ENCODE data around the gene KCTD1.

KCTD1 gene

DNA sequence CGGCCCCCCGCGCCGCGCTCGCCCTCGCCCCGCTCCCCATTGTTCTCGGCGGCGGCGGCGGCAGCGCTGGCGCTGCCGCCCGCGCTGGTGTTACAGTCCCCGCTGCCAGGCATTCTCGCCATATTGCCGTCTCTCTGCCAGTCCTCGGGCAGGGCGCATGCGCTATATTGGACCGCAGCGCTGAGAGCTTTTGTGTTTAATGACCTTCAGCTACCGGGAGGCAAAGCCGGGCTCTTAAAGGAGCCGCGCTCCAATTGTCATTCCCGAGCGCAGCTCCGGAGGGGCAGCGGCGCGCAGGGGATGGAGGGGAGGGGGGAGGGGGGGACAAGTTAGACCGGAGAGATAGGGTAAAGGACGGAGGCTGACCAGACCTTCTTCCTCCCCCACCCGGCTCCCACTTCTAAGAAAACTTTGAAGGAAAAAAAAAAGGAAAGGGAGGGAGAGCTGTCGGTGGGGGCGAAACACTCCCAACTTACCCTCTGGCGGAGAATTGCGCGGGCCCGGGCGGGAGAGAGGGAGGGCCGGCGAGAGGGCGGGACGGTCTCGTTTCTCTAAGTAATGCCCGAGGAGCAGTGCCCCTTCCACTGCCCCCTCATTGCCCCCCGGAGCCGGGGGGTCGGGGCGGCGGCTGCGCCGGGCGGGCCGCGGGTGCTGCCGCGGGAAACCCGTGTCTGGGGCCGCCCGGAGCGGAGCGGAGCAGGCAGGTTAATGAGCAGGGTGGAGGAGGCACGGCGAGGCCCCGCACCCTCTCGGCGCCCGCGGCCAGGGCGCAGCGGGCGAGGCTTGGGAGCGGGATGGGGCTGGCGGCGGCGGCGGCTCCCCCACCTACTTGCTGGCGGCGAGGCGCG is at the start of gene KCTD1:
KCTD1 (minus strand) TSS at position 139 of the 848 bp plus-strand sequence; CDS start at position 122, 17 bp downstream.
- in situ Hi-C loops (cut with MboI; ENCODE audit: low sequenced_read_pairs): no loop called here

- in situ Hi-C loops (cut with MboI; ENCODE audit: low sequenced_read_pairs): loop anchor here (25.0 kb wide), 1 partner anchor 106 kb away; no protein-coding TSS in a partner anchor
These were observed 45.3 kb upstream of the KCTD1 start for GRCh38 chr18:26593365-26594320.

GRCh38 chr18:26584745-26585144 is 36.4 kb upstream of the KCTD1 start:
- in situ Hi-C loops (cut with MboI; ENCODE audit: low sequenced_read_pairs): loop anchor here (25.0 kb wide), 1 partner anchor 97 kb away; no protein-coding TSS in a partner anchor

DNA sequence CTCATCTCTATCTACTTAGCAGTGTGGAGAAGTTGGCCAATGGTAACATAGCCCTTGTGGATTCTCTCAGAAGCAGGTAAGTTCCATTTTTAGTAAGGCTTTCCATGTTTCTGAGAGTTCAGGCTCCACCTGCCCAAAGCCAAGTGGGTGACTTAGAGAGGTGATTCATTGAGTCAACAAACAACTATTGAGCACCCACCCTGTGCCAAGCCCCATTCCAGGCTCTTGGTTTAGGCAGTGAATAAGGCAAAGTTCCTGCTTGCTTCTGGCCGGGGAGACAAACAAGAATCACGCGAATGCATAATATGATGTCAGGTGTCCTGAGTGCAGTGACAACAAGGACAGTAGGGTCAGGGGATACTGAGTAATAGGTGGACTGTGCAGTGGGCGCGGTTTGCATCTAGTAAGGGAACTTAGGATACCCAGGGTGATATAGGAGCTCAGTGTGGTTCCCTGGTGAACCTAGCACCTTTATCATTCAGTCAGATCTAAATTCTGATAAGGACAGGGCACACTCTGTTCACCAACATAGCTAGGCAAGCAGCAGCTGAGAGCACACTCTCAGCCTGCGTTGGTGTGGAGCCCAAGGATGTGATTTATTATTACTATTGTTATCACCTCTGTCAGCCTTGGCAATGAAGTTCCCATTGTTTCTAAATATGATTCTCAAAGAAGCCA is 31.7 kb upstream of the KCTD1 start:
- in situ Hi-C loops (cut with MboI; ENCODE audit: low sequenced_read_pairs): loop anchor here (25.0 kb wide), 1 partner anchor 93 kb away; no protein-coding TSS in a partner anchor

- in situ Hi-C loops (cut with MboI; ENCODE audit: low sequenced_read_pairs): loop anchor here (25.0 kb wide), 1 partner anchor 89 kb away; no protein-coding TSS in a partner anchor
These were observed 27.5 kb upstream of the KCTD1 start for GRCh38 chr18:26575865-26576217.

DNA sequence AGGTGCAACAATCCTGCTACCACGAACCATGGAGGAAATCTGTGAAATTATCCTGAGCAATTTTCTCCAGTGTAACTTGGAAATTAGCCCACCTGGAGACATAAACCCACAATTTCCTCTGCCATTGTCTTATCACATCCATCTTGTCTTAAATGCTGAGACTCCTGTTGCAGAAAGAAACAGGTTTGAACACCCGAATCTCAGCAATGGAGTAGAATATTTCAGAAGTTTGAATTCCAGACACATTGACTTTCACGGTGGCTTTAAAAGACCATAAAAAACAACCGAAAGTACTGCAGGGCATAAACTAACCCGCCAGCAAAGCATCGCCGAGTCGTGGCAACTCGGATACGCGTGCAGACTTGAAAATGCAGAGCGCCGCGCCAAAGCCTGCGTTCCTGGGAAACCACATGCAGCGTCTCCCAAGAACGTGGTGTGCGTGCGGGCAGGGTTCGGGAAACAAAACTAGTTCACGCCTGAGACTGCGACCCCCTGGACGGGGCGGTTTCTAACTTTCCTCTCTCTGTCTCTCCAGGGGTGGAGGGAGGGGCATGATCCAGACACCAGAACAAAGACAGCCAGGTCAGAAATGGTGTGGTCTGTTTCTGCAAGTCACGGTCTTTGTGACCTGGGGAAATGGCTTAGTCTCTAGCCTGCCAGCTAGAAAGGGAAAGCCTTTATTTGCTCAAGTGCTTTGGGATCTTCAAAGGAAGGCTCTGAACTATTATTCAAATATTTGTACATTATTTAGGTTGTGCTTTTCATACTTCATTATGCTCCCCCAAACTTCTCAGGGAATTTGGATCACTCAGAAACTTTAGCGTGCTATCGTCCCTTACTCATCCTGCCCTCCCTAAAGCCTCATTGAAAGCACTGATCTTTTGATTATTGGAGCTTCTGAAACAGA is 26.9 kb upstream of the KCTD1 start:
- in situ Hi-C loops (cut with MboI; ENCODE audit: low sequenced_read_pairs): loop anchor here (25.0 kb wide), 1 partner anchor 88 kb away; no protein-coding TSS in a partner anchor

- in situ Hi-C loops (cut with MboI; ENCODE audit: low sequenced_read_pairs): no loop called here
These were observed 20.7 kb upstream of the KCTD1 start for GRCh38 chr18:26568926-26569665.

GRCh38 chr18:26568513-26568912 is 20.2 kb upstream of the KCTD1 start:
- in situ Hi-C loops (cut with MboI; ENCODE audit: low sequenced_read_pairs): no loop called here

DNA sequence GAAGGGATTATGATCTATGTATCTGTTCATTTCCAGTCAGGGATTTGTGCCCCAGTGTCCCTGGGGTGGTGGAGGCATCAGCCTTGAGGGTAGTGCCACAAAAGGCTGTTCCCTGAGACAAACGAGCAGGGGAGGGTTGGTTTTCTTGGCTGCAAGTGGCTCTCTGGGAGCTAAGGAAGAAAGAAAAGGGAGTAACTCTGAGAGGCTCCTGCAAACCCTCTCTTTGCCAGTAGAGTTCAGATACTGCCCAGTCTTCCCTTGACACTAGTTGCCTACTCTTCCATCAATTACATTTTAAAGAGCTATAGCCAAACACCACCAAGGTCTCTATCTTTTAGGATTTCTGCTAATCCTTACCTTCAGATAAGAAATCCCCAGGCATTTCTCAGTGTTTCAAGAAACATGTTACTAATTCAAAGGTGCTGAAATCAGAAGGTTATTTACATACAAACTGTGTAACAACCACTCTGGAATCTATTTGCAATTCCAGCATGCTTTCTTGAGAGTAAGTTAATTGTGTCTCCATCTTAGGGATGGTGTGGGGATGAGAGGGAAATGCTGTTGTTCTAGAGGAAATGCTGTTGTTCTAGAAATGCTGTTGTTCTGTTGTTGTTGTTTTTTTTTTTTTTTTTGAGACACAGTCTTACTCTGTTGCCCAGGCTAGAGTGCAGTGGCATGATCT is 18.7 kb upstream of the KCTD1 start:
- in situ Hi-C loops (cut with MboI; ENCODE audit: low sequenced_read_pairs): no loop called here

DNA sequence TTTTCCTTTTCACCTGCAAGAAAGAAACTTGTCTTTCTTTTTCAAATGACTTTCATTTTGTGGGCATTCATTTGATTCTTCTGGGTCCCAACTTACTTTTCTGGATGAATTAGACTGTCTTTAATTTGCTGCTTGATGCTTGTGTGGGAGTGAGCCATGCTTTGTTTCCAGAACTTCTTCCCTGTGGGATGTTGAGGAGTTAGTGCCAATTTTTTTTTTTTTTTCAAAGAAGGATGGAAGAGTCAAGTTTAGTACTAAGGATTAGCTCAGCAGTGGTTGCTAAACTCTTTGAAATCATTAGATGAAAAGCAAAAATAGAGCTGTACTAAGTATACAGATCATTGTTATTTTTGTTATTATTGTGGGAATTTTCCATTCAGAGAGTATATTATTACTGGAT is 17.2 kb upstream of the KCTD1 start:
- in situ Hi-C loops (cut with MboI; ENCODE audit: low sequenced_read_pairs): no loop called here

DNA sequence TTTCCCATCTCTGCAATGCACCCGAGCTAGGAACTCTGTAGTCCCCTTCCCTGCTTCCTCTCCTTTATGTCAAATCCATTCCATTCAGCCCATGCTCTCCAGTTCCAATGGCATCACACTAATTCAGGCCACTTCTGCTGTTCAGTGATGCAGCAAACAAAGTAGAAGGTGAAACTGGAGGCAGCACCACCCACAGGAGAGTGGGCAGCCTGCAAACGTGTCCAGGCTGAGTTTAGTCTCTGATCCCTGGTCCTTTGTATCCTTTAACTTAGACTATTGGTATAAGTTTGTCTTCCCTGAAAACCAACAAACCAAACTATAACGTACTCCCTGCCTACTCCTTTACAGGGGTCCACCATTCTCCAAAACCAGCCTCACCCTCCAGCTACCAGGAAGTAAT is 14.7 kb upstream of the KCTD1 start:
- in situ Hi-C loops (cut with MboI; ENCODE audit: low sequenced_read_pairs): no loop called here

DNA sequence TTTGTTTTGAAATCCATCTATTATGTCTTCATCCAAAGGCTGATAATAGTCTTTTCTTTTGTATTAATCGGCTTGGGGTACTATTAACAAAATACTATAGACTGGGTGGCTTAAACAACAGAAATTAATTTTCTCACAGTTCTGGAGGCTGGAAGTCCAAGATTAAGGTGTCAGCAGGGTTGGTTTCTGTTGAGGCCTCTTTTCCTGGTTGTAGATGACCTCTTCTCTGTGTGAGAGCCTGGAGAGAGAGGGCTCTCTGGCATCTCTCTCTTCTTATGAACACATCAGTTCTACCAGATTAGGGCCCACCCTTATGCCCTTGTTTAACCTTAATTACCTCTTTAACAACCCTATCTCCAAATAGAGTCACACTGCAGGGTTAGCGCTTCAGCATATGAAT is 14.2 kb upstream of the KCTD1 start:
- in situ Hi-C loops (cut with MboI; ENCODE audit: low sequenced_read_pairs): no loop called here

DNA sequence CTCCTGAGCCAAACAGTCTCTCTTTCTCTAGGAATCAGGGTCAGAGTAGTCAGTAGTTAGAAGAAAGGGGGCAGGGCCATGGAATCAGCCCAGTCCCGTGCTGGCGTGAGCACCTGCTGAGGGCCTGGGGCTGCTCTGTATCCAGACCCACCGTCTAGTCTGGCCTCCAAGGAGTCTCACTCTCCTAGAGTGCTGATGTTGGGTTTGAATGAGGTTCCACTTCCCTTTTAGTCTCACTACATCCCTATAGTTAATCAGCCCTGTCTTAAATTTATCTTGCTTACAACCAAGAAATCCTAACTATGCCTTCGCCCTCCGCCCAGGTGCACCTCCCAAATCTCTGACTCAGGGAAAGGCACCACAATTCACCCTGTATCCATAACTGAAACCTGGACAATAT is 13.4 kb upstream of the KCTD1 start:
- in situ Hi-C loops (cut with MboI; ENCODE audit: low sequenced_read_pairs): no loop called here

GRCh38 chr18:26556573-26556972 is 8.2 kb upstream of the KCTD1 start:
- in situ Hi-C loops (cut with MboI; ENCODE audit: low sequenced_read_pairs): no loop called here

- in situ Hi-C loops (cut with MboI; ENCODE audit: low sequenced_read_pairs): no loop called here
These were observed 7.6 kb upstream of the KCTD1 start for GRCh38 chr18:26555804-26556553.

- in situ Hi-C loops (cut with MboI; ENCODE audit: low sequenced_read_pairs): no loop called here
These were observed 5.6 kb upstream of the KCTD1 start for GRCh38 chr18:26553943-26554342.

DNA sequence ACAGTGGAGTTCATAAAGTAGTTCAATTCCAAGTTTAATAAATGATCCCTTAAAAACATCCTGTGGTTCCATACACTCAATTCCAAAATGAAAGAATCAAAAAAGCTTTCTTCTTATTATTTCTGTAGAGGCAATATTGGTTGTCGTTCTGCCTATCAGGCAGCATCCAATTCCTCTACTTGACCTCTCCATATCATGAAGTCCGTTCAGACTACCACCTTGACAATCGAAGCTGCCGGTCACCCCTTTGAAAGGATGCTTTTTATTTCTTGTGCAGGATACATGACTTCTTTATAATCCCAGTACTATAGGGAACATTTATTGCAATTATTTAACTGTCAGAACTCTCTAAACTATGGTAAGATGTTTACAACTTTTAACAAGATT is 3.3 kb upstream of the KCTD1 start:
- in situ Hi-C loops (cut with MboI; ENCODE audit: low sequenced_read_pairs): no loop called here

Data from HL-60/S4 (cell line).